Pancreas (tissue), 10 donors: Measurements from ENCODE around the gene TTC6. TPM values are rescaled to one million over a fixed set of nuclear protein-coding genes. Genes with fewer than 3 reads are reported as not detected.

Experiments used
- ATAC-seq, 4 donors: fragments of 200-7000 bp; cut with Tn5 transposase; one replicate each; pipeline versions ENCODE4 v1.8.0 to v1.9.1; 2020; ENCODE audit warnings: mild to moderate bottlenecking in 4 of 4, moderate library complexity in 4 of 4
- DNase-seq, 6 donors: peaks; one replicate each; pipeline ENCODE4 v3.0.0-alpha.2; 2020
- FAIRE-seq: peaks from 2 replicates; lab custom pipeline; 2012; peaks lifted over from hg19 to GRCh38; lab: Jason Lieb, UNC
- H3K27ac ChIP-seq, 4 donors: fragments of 200-600 bp; sonication (generic); 1 replicate in 3 of 4; 2 replicates in 1 of 4; pipeline versions ENCODE4 v1.5.0 to v1.8.0; 2020
- H3K27me3 ChIP-seq, 4 donors: fragments of 200-600 bp; one replicate each; pipeline ENCODE4 v1.8.0; 2021
- H3K36me3 ChIP-seq, 3 donors: fragments of 200-600 bp; sonication (generic) in 1 of 3; one replicate each; pipeline versions ENCODE4 v1.5.0 to v1.8.0; 2020 to 2021
- H3K4me1 ChIP-seq, 3 donors: fragments of 200-600 bp; one replicate each; pipeline ENCODE4 v1.8.0; 2021
- H3K4me3 ChIP-seq, 4 donors: fragments of 200-600 bp; sonication (generic) in 2 of 4; one replicate each; pipeline versions ENCODE4 v1.5.0 to v1.8.0; 2020 to 2021
- H3K9me3 ChIP-seq, 4 donors: fragments of 200-600 bp; one replicate each; pipeline ENCODE4 v1.8.0; 2021
- CTCF ChIP-seq, 4 donors: fragments of 200-600 bp; sonication (generic) in 3 of 4; IDR thresholded peaks; one replicate each; pipeline versions ENCODE4 v1.5.0 to v1.8.0; 2021; ENCODE audit warnings: antibody characterized with exemption in 4 of 4
- whole genome bisulfite sequencing, 2 donors: extraction: QIAGEN DNeasy Blood & Tissue Kit; methylation state at CpG; one replicate each; pipeline ENCODE4 v1.1.7; 2013; 5-methylcytosine and 5-hydroxymethylcytosine counted together
- intact Hi-C, 3 donors: fragments of 100-400 bp; cut with DNase I; formaldehyde crosslinking; loops; one replicate each; pipeline versions ENCODE4 v1.11.1 to v1.14.2; 2022
- polyA plus RNA-seq, 2 donors: library from polyadenylated mRNA; stranded (reverse); fragments of 200-250 nt; gene quantifications; one replicate each; pipeline ENCODE4 v1.2.3, GENCODE V29; 2013
- total RNA-seq, 6 donors: library from RNA; stranded (reverse); fragmentation: NEBNext Ultra II Directional in 4 of 6; extraction: Animal tissue kit (Norgen Biotek cat#: 25700) in 4 of 6; gene quantifications; one replicate each; pipeline versions ENCODE4 v1.2.1 to v1.2.4, GENCODE V29; 2021 to 2023
- donor health status: healthy with polysubstance abuse.
- donor health status: DM: no; HTN: no; CAD: no; lungs with moderate emphysema.
- donor health status: DM: no; HTN: no; CAD: no.
- donor health status: control.
- donor health status: control.
- donor health status: Bipolar disorder and iron deficiency.
- donor health status: DM: yes; HTN: yes; CAD: no.
- donor health status: DM: no; HTN: no; CAD: no.
- donor health status: DM: no; HTN: no; CAD: no.
- donor health status: DM: yes; HTN: yes; CAD: no.

Gene TTC6
- total and polyA plus RNA-seq, 8 donors, result under 0.01 to 0.43 (median 0.19) TPM; not detected in 3

- FAIRE-seq, result no peak
- WGBS, 2 donors, result 11 to 14% methylated on average over 63 of the region's 63 CpGs
- ATAC-seq, result peak in 2 of 4 donors; percentile 24 to 53
- peaks cover 0 to 8% (median 0%) of the 10 kb centered on the region in 3 donors for H3K4me1 ChIP-seq
- TF ChIP-seq CTCF (IDR thresholded peaks at IDR 0.05), result no peak
- H3K36me3 ChIP-seq, result no peaks in the 10 kb centered on the region
- H3K27me3 ChIP-seq, result peaks cover 12 to 38% (median 25%) of the 10 kb centered on the region in 4 donors
- H3K4me3 ChIP-seq, result peak overlapping the region in 1 of 4 donors; percentile 10
- intact Hi-C loops, result no loop called here
- peaks cover 0 to 3% (median 0%) of the 10 kb centered on the region in 4 donors for H3K9me3 ChIP-seq
- DNase-seq, result peak in 2 of 6 donors; percentile 62
- H3K27ac ChIP-seq, result no peak overlapping the region
These were observed 7.4 kb upstream of the TTC6 start for GRCh38 chr14:37587881-37588666.

GRCh38 chr14:37588667-37588955 lies 6.8 kb upstream of the TTC6 start:
- WGBS, 2 donors, result 51 to 53% methylated on average over 6 of the region's 6 CpGs
- peaks cover 12 to 38% (median 25%) of the 10 kb centered on the region in 4 donors for H3K27me3 ChIP-seq
- no peak for FAIRE-seq
- ATAC-seq, result no peak
- no peak for TF ChIP-seq CTCF (IDR thresholded peaks at IDR 0.05)
- H3K4me3 ChIP-seq, result no peak overlapping the region
- DNase-seq, result no peak
- H3K4me1 ChIP-seq, result peaks cover 0 to 7% (median 0%) of the 10 kb centered on the region in 3 donors
- intact Hi-C loops, result no loop called here
- no peaks in the 10 kb centered on the region for H3K36me3 ChIP-seq
- peaks cover 0 to 3% (median 0%) of the 10 kb centered on the region in 4 donors for H3K9me3 ChIP-seq
- no peak overlapping the region for H3K27ac ChIP-seq

- Histone ChIP-seq H3K9me3 (peaks cover 0 to 3% (median 0%) of the 10 kb centered on the region in 4 donors), H3K36me3 (no peaks in the 10 kb centered on the region), H3K27ac (no peak overlapping the region), H3K4me3 (no peak overlapping the region), H3K27me3 (peaks cover 12 to 38% (median 24%) of the 10 kb centered on the region in 4 donors), H3K4me1 (peaks cover 0 to 6% (median 4%) of the 10 kb centered on the region in 3 donors)
- 46 to 54% methylated on average over 16 of the region's 16 CpGs for WGBS, 2 donors
- no peak for DNase-seq
- intact Hi-C loops, result no loop called here
- no peak for FAIRE-seq
- no peak for ATAC-seq
- no peak for TF ChIP-seq CTCF (IDR thresholded peaks at IDR 0.05)
These were observed 6.3 kb upstream of the TTC6 start for GRCh38 chr14:37588956-37589714.

GRCh38 chr14:37589715-37590427 lies 5.6 kb upstream of the TTC6 start:
- ATAC-seq (no peak), DNase-seq (no peak), FAIRE-seq (peak; percentile 77)
- Histone ChIP-seq H3K27ac (no peak overlapping the region), H3K4me3 (no peak overlapping the region), H3K36me3 (no peaks in the 10 kb centered on the region), H3K9me3 (peaks cover 0 to 3% (median 0%) of the 10 kb centered on the region in 4 donors), H3K27me3 (peaks cover 12 to 35% (median 21%) of the 10 kb centered on the region in 4 donors), H3K4me1 (peaks cover 0 to 4% (median 2%) of the 10 kb centered on the region in 3 donors)
- 60 to 61% methylated on average over 6 of the region's 6 CpGs for WGBS, 2 donors
- TF ChIP-seq CTCF (IDR thresholded peaks at IDR 0.05), result no peak
- intact Hi-C loops, result no loop called here
